Astrocyte (in vitro differentiated cells and primary cell): ENCODE data around the gene COG4. TPM values are rescaled to one million over a fixed set of nuclear protein-coding genes. Genes with fewer than 3 reads are reported as not detected.

Experiments
- DNase-seq: peaks from one replicate; pipeline ENCODE4 v3.0.0-alpha.2; 2010; ENCODE audit warnings: low read depth
- FAIRE-seq: peaks from 2 replicates; lab custom pipeline; 2011; peaks lifted over from hg19 to GRCh38; lab: Jason Lieb, UNC
- H2AFZ ChIP-seq: 2 replicates; pipeline ENCODE4 v1.6.0; 2012; ENCODE audit warnings: low read depth, low read length, inconsistent platforms
- H3K27ac ChIP-seq: 2 replicates; pipeline ENCODE4 v1.5.1; 2011; ENCODE audit warnings: low read depth, low read length, inconsistent platforms
- H3K27me3 ChIP-seq: 2 replicates; pipeline ENCODE4 v1.6.0; 2011; ENCODE audit warnings: low read length, inconsistent platforms; ENCODE audit not compliant: insufficient read depth
- H3K36me3 ChIP-seq: 2 replicates; pipeline ENCODE4 v1.5.1; 2011; ENCODE audit warnings: low read length, inconsistent platforms; ENCODE audit not compliant: insufficient read depth
- H3K4me1 ChIP-seq: 2 replicates; pipeline ENCODE4 v1.5.1; 2011; ENCODE audit warnings: low read length, inconsistent platforms; ENCODE audit not compliant: insufficient read depth
- H3K4me2 ChIP-seq: 2 replicates; pipeline ENCODE4 v1.6.0; 2012; ENCODE audit warnings: low read length, inconsistent platforms
- H3K4me3 ChIP-seq: 2 replicates; pipeline ENCODE4 v1.5.1; 2011; ENCODE audit warnings: low read depth, mild to moderate bottlenecking, low read length, inconsistent platforms; ENCODE audit not compliant: insufficient read depth
- H3K79me2 ChIP-seq: 2 replicates; pipeline ENCODE4 v1.6.0; 2012; ENCODE audit warnings: mild to moderate bottlenecking, low read length, inconsistent platforms; ENCODE audit not compliant: insufficient read depth
- H3K9ac ChIP-seq: 2 replicates; pipeline ENCODE4 v1.6.0; 2012; ENCODE audit warnings: mild to moderate bottlenecking, low read length, inconsistent platforms
- H3K9me3 ChIP-seq: 2 replicates; pipeline ENCODE4 v1.5.1; 2012; ENCODE audit warnings: low read depth, mild to moderate bottlenecking, low read length, inconsistent platforms; ENCODE audit not compliant: insufficient read depth
- H4K20me1 ChIP-seq: 2 replicates; pipeline ENCODE4 v1.6.0; 2012; ENCODE audit warnings: low read length, inconsistent platforms; ENCODE audit not compliant: insufficient read depth
- H3K27ac Mint-ChIP-seq: one replicate; pipeline ENCODE4 v1.8.0; 2021; ENCODE audit warnings: mild to moderate bottlenecking, mixed read lengths; ENCODE audit not compliant: unreplicated experiment
- H3K27me3 Mint-ChIP-seq: one replicate; pipeline ENCODE4 v1.8.0; 2021; ENCODE audit warnings: low read depth, mixed read lengths; ENCODE audit not compliant: unreplicated experiment
- H3K36me3 Mint-ChIP-seq: one replicate; pipeline ENCODE4 v1.8.0; 2021; ENCODE audit warnings: low read depth, mixed read lengths; ENCODE audit not compliant: unreplicated experiment
- H3K4me1 Mint-ChIP-seq: one replicate; pipeline ENCODE4 v1.8.0; 2021; ENCODE audit warnings: low read depth, mixed read lengths; ENCODE audit not compliant: unreplicated experiment
- H3K4me3 Mint-ChIP-seq: one replicate; pipeline ENCODE4 v1.8.0; 2021; ENCODE audit warnings: mild to moderate bottlenecking, moderate library complexity, mixed read lengths; ENCODE audit not compliant: unreplicated experiment
- H3K9me3 Mint-ChIP-seq: one replicate; pipeline ENCODE4 v1.8.0; 2021; ENCODE audit warnings: mild to moderate bottlenecking, mixed read lengths; ENCODE audit not compliant: unreplicated experiment
- CTCF ChIP-seq: IDR thresholded peaks from 2 replicates; pipeline ENCODE4 v1.5.1; 2011; ENCODE audit warnings: low read depth, mild to moderate bottlenecking, inconsistent platforms, low read length, moderate library complexity; ENCODE audit not compliant: insufficient read depth
- EZH2 ChIP-seq: IDR thresholded peaks from 2 replicates; pipeline ENCODE4 v1.6.1; 2012; ENCODE audit warnings: mild to moderate bottlenecking, low read length, inconsistent platforms; ENCODE audit not compliant: insufficient read depth
- total RNA-seq: library from RNA; stranded (reverse); gene quantifications from 2 replicates; pipeline ENCODE4 v1.2.1, GENCODE V29; 2021

The COG4 gene
- total RNA-seq, 1 donor from 2014 or later: 42.6 TPM

DNA sequence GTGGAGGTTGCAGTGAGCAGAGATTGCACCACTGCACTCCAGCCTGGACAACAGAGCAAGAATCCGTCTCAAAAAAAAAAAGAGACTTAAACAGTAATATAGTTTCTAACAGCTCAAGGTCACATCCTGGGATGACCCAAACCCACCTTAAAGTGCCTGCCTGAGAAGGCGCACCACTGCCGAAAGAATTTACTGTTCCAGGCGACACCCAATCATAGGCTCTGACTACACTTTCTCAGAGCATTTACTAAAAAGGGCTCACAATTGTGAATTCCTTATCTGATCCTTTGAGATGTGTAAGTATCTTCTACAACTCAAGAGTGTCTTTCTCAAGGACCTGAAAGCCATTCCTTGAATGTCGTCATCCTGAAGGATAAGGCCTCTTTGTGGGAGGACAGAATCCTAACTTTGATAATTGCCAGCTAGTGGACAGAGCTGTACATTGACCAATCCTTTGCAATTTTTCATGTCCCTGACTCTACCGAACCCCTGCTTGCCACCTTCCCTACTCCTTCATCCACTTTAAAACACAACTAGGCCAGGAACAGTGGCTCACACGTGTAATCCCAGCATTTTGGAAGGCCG is 81.9 kb downstream of the COG4 start:
- peaks cover 12% of the 10 kb centered on the region for H3K4me1 Mint-ChIP-seq
- peaks cover 13% of the 10 kb centered on the region for H3K4me1 ChIP-seq
- no peaks in the 10 kb centered on the region for H3K9me3 ChIP-seq
- H3K27me3 ChIP-seq: no peaks in the 10 kb centered on the region
- peaks cover 19% of the 10 kb centered on the region for H3K79me2 ChIP-seq
- no peak overlapping the region for H3K27ac Mint-ChIP-seq
- no peak overlapping the region for H3K27ac ChIP-seq
- TF ChIP-seq EZH2 (no peak), CTCF (no peak)
- no peak overlapping the region for H3K4me2 ChIP-seq
- FAIRE-seq (no peak), DNase-seq (no peak)
- H3K36me3 ChIP-seq: no peaks in the 10 kb centered on the region
- no peaks in the 10 kb centered on the region for H3K36me3 Mint-ChIP-seq
- H3K4me3 ChIP-seq: no peak overlapping the region
- H3K4me3 Mint-ChIP-seq: no peak overlapping the region
- no peaks in the 10 kb centered on the region for H3K27me3 Mint-ChIP-seq
- no peaks in the 10 kb centered on the region for H3K9me3 Mint-ChIP-seq
- H4K20me1 ChIP-seq: peaks cover 19% of the 10 kb centered on the region
- H2AFZ ChIP-seq: no peak overlapping the region
- no peak overlapping the region for H3K9ac ChIP-seq

- no peak overlapping the region for H3K27ac ChIP-seq
- no peaks in the 10 kb centered on the region for H3K9me3 ChIP-seq
- peak overlapping the region; percentile 71 for H3K9ac ChIP-seq
- H3K4me1 ChIP-seq: peaks cover 19% of the 10 kb centered on the region
- H3K36me3 ChIP-seq: no peaks in the 10 kb centered on the region
- Mint-ChIP-seq H3K36me3 (no peaks in the 10 kb centered on the region), H3K4me1 (peaks cover 21% of the 10 kb centered on the region), H3K27ac (no peak overlapping the region), H3K9me3 (no peaks in the 10 kb centered on the region), H3K4me3 (peak overlapping the region; percentile 92), H3K27me3 (no peaks in the 10 kb centered on the region)
- H3K4me2 ChIP-seq: peak overlapping the region; percentile 88
- H3K79me2 ChIP-seq: peaks cover 31% of the 10 kb centered on the region
- H4K20me1 ChIP-seq: peaks cover 26% of the 10 kb centered on the region
- H3K27me3 ChIP-seq: no peaks in the 10 kb centered on the region
- no peak for DNase-seq
- TF ChIP-seq CTCF: no peak
- no peak for TF ChIP-seq EZH2
- H2AFZ ChIP-seq: peak overlapping the region; percentile 84
- no peak for FAIRE-seq
- no peak overlapping the region for H3K4me3 ChIP-seq
These were observed 83.2 kb downstream of the COG4 start for GRCh38 chr16:70440009-70440692.
